ENCODE measurements around the gene ABCC5.

The ABCC5 gene

DNA sequence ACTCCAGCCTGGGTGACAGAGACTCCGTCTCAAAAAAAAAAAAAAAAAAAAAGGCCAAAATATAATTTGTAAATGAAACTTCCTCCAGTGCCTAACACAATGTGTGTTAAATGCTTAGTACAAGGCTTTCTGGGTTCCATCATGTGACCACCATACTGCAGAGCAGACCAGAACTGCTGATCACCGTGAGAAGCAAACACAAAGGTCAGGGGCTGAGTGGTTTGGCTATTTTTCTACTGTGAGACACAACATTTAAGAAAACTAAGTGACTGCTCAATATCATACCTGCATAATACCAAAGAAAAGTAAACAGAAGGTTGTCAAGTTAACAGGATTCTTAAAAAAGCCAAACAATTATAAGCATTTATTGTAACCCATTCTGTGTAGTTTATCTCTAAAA, 13.2 kb downstream of the ABCC5 start:
- no peak for TF ChIP-seq TAF1 (IDR thresholded peaks at IDR 0.05; ENCODE audit: borderline replicate concordance, insufficient read depth, low read length)
- no peak for TF ChIP-seq SIN3A (IDR thresholded peaks at IDR 0.05; ENCODE audit: borderline replicate concordance, insufficient read depth, low read length)
- no peak for TF ChIP-seq REST (IDR thresholded peaks at IDR 0.05; ENCODE audit: insufficient read depth in 1 of 2, low read depth in 2 of 2, low read length in 2 of 2)
- no peak for TF ChIP-seq POLR2AphosphoS5 (IDR thresholded peaks at IDR 0.05; ENCODE audit: low read depth, low read length)
- TF ChIP-seq FOXP2 (optimal IDR thresholded peaks at IDR 0.05; ENCODE audit: borderline replicate concordance, extremely low read depth, extremely low read length, insufficient read depth), result no peak

DNA sequence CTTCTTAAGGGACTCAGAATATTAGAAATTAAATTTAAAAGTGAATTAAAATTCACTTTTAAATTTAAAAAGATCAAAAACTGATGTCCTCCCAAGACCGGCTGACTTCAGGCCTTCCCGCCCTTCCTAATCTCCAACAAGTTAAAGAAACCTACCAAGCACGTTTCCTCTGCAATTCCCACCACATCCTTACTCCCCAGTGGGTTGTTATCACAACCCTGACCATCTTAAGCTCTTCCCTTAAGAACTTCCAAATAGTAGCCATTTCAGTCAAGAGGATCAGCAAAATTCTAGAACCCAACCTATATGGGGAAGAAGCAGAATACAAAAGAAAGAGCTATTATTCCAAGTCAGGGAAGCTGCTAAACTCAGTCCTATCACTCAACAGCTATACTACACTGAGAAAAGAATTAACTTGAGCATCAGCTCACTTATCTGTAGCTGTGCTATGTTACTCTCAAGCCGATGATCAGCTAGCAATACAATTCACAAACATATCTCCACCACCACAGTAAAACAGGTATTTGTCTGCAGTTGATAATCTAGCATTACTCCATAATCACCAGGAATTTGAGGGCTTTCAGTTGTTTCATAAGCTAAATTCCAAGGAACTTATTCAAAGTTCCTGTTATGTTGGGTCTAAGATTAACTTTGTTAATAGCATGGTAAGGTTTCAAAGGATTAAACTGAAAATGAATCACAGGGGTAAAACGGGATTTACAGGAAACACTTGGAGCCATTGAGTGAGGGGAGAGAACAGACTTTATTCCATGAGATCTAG, 14.3 kb downstream of the ABCC5 start:
- TF ChIP-seq REST (IDR thresholded peaks at IDR 0.05; ENCODE audit: insufficient read depth in 1 of 2, low read depth in 2 of 2, low read length in 2 of 2), result no peak
- no peak for TF ChIP-seq FOXP2 (optimal IDR thresholded peaks at IDR 0.05; ENCODE audit: borderline replicate concordance, extremely low read depth, extremely low read length, insufficient read depth)
- no peak for TF ChIP-seq POLR2AphosphoS5 (IDR thresholded peaks at IDR 0.05; ENCODE audit: low read depth, low read length)
- TF ChIP-seq SIN3A (IDR thresholded peaks at IDR 0.05; ENCODE audit: borderline replicate concordance, insufficient read depth, low read length), result no peak
- no peak for TF ChIP-seq TAF1 (IDR thresholded peaks at IDR 0.05; ENCODE audit: borderline replicate concordance, insufficient read depth, low read length)

DNA sequence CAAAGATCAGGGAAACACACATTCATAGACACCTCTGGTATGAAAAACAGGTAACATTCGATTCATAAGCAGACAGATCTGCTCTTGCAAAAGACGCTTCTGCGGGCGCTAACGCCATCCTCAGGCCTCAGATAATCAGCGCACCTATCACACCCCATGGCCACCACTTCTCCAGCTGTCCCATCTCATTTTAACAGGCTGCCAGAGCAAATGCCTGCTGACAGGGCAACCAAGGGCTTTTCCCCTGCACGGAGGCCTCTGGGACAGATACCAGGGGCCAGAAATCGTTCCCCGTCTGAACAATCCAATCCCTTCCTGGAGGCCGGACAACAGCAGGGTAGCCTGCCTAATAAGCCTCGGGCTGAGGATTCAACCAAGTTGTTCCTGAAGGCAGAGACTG, 15.2 kb downstream of the ABCC5 start:
- no peak for TF ChIP-seq TAF1 (IDR thresholded peaks at IDR 0.05; ENCODE audit: borderline replicate concordance, insufficient read depth, low read length)
- TF ChIP-seq SIN3A (IDR thresholded peaks at IDR 0.05; ENCODE audit: borderline replicate concordance, insufficient read depth, low read length), result no peak

DNA sequence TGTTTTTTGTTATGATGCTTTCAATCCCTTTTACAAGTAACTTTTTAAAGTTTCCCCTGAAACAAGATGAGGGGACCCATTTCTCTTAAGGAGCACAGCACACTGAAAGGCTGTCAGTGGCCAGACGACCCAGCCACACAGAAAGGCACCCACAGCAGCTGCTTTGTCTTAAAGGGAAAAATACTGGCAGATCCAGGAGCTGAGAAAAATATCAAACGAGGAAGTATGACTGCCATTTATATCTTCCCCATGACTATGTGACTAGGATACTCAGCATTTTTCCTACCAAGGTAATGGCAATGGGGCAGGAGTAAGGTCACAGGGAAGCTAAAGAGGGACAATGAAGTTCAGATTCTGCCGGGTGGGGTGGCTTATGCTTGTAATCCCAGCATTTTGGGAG, 15.9 kb downstream of the ABCC5 start:
- TF ChIP-seq FOXP2 (optimal IDR thresholded peaks at IDR 0.05; ENCODE audit: borderline replicate concordance, extremely low read depth, extremely low read length, insufficient read depth), result no peak
- TF ChIP-seq POLR2AphosphoS5 (IDR thresholded peaks at IDR 0.05; ENCODE audit: low read depth, low read length), result no peak
- TF ChIP-seq SIN3A (IDR thresholded peaks at IDR 0.05; ENCODE audit: borderline replicate concordance, insufficient read depth, low read length), result no peak
- no peak for TF ChIP-seq TAF1 (IDR thresholded peaks at IDR 0.05; ENCODE audit: borderline replicate concordance, insufficient read depth, low read length)
- no peak for TF ChIP-seq REST (IDR thresholded peaks at IDR 0.05; ENCODE audit: insufficient read depth in 1 of 2, low read depth in 2 of 2, low read length in 2 of 2)

GRCh38 chr3:183991403-183991802, 26.3 kb downstream of the ABCC5 start:
- TF ChIP-seq FOXP2 (optimal IDR thresholded peaks at IDR 0.05; ENCODE audit: borderline replicate concordance, extremely low read depth, extremely low read length, insufficient read depth) (no peak), TAF1 (IDR thresholded peaks at IDR 0.05; ENCODE audit: borderline replicate concordance, insufficient read depth, low read length) (no peak), SIN3A (IDR thresholded peaks at IDR 0.05; ENCODE audit: borderline replicate concordance, insufficient read depth, low read length) (no peak)

- TF ChIP-seq REST (IDR thresholded peaks at IDR 0.05; ENCODE audit: insufficient read depth in 1 of 2, low read depth in 2 of 2, low read length in 2 of 2), result no peak
- TF ChIP-seq POLR2AphosphoS5 (IDR thresholded peaks at IDR 0.05; ENCODE audit: low read depth, low read length), result no peak
- TF ChIP-seq SIN3A (IDR thresholded peaks at IDR 0.05; ENCODE audit: borderline replicate concordance, insufficient read depth, low read length), result no peak
- TF ChIP-seq TAF1 (IDR thresholded peaks at IDR 0.05; ENCODE audit: borderline replicate concordance, insufficient read depth, low read length), result no peak
- TF ChIP-seq FOXP2 (optimal IDR thresholded peaks at IDR 0.05; ENCODE audit: borderline replicate concordance, extremely low read depth, extremely low read length, insufficient read depth), result no peak
These were observed 29.4 kb downstream of the ABCC5 start for GRCh38 chr3:183988216-183988790.

All from PFSK-1 (cell line).